GM18499 (cell line): ENCODE data around the gene BTF3L4.
A peak's percentile ranks its signal among the peaks of the same experiment; 100 is the strongest.

Experiments used
- ATAC-seq: cut with Tn5 transposase; IDR thresholded peaks from one replicate; pipeline ENCODE4 v1.9.1; 2021; ENCODE audit warnings: moderate number of reproducible peaks; ENCODE audit not compliant: insufficient read depth, unreplicated experiment

Gene BTF3L4

DNA sequence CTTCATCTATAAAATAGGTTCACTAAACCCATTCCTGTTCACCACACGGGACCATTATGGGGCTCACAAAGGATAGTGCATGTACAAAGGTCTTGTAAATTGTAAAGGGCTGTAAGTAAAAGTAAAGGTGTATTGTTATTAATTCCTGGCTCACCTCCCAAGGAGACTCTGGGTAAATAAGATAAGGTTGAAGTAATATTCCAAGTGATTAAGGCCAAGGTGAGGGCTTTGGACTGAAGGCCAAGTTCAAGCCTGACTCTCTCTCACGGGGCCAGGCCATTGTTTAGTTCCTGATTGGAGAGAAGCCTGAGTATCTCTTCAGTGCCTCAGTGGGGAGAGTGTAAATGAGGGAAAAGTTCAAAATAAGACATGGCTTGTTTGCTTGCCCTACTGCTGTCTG is 66.3 kb downstream of the BTF3L4 start:
- no peak for ATAC-seq

- no peak for ATAC-seq
Measured at GRCh38 chr1:52123622-52124021, 67.5 kb downstream of the BTF3L4 start.

DNA sequence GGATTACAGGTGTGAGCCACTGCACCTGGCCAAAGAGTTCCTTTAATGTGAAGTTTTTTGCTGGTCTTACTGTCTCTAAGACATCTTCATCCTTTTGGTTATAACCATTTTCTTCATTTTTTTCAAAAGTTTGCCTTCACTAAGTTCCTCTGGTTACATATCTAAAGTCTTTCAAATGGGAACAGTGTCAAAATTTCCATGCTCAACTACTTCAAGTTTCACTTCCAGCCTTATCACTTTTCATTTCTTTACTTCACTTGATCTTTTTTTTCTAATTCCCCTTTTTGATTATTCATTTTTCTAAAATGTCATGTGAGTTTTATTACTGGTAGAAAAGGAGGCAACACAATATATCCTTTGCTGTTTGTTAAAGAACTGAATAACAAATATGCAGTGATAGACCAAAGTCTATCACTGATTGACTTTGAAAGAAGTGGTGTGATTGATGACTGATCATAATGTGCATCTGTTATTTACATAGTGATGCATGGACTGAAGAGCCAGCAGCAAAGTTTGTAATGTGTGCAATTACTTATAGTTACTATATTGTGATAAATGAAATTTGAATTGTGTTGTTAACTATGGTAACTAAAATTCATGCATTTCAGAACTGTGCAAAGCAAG is 69.8 kb downstream of the BTF3L4 start:
- no peak for ATAC-seq

GRCh38 chr1:52127181-52128180 is 71.4 kb downstream of the BTF3L4 start:
- no peak for ATAC-seq

DNA sequence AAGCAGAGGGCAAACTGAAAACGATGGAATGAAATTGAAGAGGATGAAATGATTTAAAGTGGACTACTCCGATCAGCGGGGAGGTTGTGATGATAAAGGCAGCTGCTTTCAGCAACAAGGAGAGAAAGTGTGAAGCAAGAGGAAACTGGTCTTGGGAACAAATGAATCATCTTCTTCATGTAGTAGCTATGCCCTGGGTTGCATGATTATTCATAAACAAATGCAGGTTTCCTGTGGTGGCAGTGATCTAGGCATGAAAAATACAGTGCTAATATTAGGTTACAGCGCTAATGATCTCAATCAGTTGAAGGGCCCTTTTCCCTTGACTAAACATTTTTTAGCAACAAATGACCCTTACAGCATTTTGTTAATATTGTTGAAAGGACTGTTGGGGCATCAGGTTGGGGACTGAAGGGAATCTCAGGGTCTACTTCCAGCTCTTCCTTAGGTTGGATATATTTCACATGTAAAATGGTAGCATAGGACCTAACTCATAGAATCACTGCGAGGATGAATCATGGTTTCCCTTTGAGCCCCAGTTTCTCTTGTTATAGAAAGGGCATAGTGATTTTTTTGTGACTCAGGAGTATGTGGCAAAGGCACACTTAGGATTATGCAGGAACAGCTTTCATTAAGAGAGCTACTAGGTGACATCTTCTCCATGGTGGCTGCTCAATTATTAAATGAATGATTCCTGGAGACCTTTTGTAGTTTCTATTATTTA is 83.9 kb downstream of the BTF3L4 start:
- ATAC-seq = peak; percentile 44
